ENCODE data around the gene TULP4. TPM values are rescaled to one million over a fixed set of nuclear protein-coding genes. Genes with fewer than 3 reads are reported as not detected.

The TULP4 gene
- total and polyA plus RNA-seq, 7 experiments from 2014 or later = 33.3 to 79.0 (median 51.8) TPM

GRCh38 chr6:158413028-158413427 lies 100.8 kb downstream of the TULP4 start:
- Mint-ChIP-seq H3K4me3 (no peak overlapping the region), H3K4me1 (peaks cover 0 to 13% (median 10%) of the 10 kb centered on the region in 7 donors), H3K36me3 (peaks cover 3 to 48% (median 35%) of the 10 kb centered on the region in 5 donors), H3K9me3 (peaks cover 0 to 13% (median 0%) of the 10 kb centered on the region in 11 donors), H3K27ac (no peak overlapping the region), H3K27me3 (no peaks in the 10 kb centered on the region)
- no peaks in the 10 kb centered on the region for H3K27me3 ChIP-seq (ENCODE audit: control insufficient read depth in 2 of 2, insufficient read depth in 2 of 2, low read length in 2 of 2)
- no peaks in the 10 kb centered on the region for H3K4me1 ChIP-seq (ENCODE audit: control insufficient read depth in 2 of 2, insufficient read depth in 2 of 2, low read length in 2 of 2)
- no peak overlapping the region for H3K27ac ChIP-seq (ENCODE audit: low read depth, low read length)
- ChIA-PET CTCF (no interaction called here), POLR2A (no interaction called here)
- H3K36me3 ChIP-seq (ENCODE audit: control insufficient read depth in 2 of 3, insufficient read depth in 3 of 3, low read length in 3 of 3) = peaks cover 0 to 13% (median 0%) of the 10 kb centered on the region in 3 experiments
- intact Hi-C loops (cut with micrococcal nuclease) = no loop called here
- ATAC-seq (no peak), DNase-seq (no peak)
- no peaks in the 10 kb centered on the region for H3K9me3 ChIP-seq (ENCODE audit: control insufficient read depth in 2 of 3, low read length in 3 of 3)
- H3K4me3 ChIP-seq (ENCODE audit: low read length) = no peak overlapping the region

- ATAC-seq (no peak), DNase-seq (no peak)
- Mint-ChIP-seq H3K36me3 (peaks cover 5 to 52% (median 39%) of the 10 kb centered on the region in 5 donors), H3K27ac (no peak overlapping the region), H3K27me3 (no peaks in the 10 kb centered on the region), H3K9me3 (peaks cover 0 to 13% (median 0%) of the 10 kb centered on the region in 11 donors), H3K4me1 (peaks cover 0 to 10% (median 5%) of the 10 kb centered on the region in 7 donors), H3K4me3 (no peak overlapping the region)
- intact Hi-C loops (cut with micrococcal nuclease) = no loop called here
- H3K27me3 ChIP-seq (ENCODE audit: control insufficient read depth in 2 of 2, insufficient read depth in 2 of 2, low read length in 2 of 2) = no peaks in the 10 kb centered on the region
- peaks cover 0 to 13% (median 0%) of the 10 kb centered on the region in 3 experiments for H3K36me3 ChIP-seq (ENCODE audit: control insufficient read depth in 2 of 3, insufficient read depth in 3 of 3, low read length in 3 of 3)
- ChIA-PET POLR2A (no interaction called here), CTCF (interaction anchor here (0.6 kb wide), 1 partner anchor 143 kb away, joined by 4 read pairs; no protein-coding TSS in a partner anchor)
- no peak overlapping the region for H3K4me3 ChIP-seq (ENCODE audit: low read length)
- no peaks in the 10 kb centered on the region for H3K9me3 ChIP-seq (ENCODE audit: control insufficient read depth in 2 of 3, low read length in 3 of 3)
- H3K27ac ChIP-seq (ENCODE audit: low read depth, low read length) = no peak overlapping the region
- H3K4me1 ChIP-seq (ENCODE audit: control insufficient read depth in 2 of 2, insufficient read depth in 2 of 2, low read length in 2 of 2) = no peaks in the 10 kb centered on the region
Observed at GRCh38 chr6:158413814-158414565, 101.7 kb downstream of the TULP4 start.

GRCh38 chr6:158414851-158415262 lies 102.6 kb downstream of the TULP4 start:
- Histone ChIP-seq H3K27ac (ENCODE audit: low read depth, low read length) (no peak overlapping the region), H3K4me1 (ENCODE audit: control insufficient read depth in 2 of 2, insufficient read depth in 2 of 2, low read length in 2 of 2) (no peaks in the 10 kb centered on the region), H3K36me3 (ENCODE audit: control insufficient read depth in 2 of 3, insufficient read depth in 3 of 3, low read length in 3 of 3) (peaks cover 0 to 13% (median 0%) of the 10 kb centered on the region in 3 experiments), H3K4me3 (ENCODE audit: low read length) (no peak overlapping the region), H3K9me3 (ENCODE audit: control insufficient read depth in 2 of 3, low read length in 3 of 3) (no peaks in the 10 kb centered on the region), H3K27me3 (ENCODE audit: control insufficient read depth in 2 of 2, insufficient read depth in 2 of 2, low read length in 2 of 2) (no peaks in the 10 kb centered on the region)
- H3K4me3 Mint-ChIP-seq = no peak overlapping the region
- DNase-seq (no peak), ATAC-seq (no peak)
- peaks cover 0 to 4% (median 0%) of the 10 kb centered on the region in 7 donors for H3K4me1 Mint-ChIP-seq
- no peak overlapping the region for H3K27ac Mint-ChIP-seq
- ChIA-PET POLR2A (no interaction called here), CTCF (no interaction called here)
- H3K9me3 Mint-ChIP-seq = peaks cover 0 to 13% (median 2%) of the 10 kb centered on the region in 11 donors
- intact Hi-C loops (cut with micrococcal nuclease) = no loop called here
- peaks cover 5 to 59% (median 48%) of the 10 kb centered on the region in 5 donors for H3K36me3 Mint-ChIP-seq
- H3K27me3 Mint-ChIP-seq = no peaks in the 10 kb centered on the region

- peaks cover 0 to 4% (median 0%) of the 10 kb centered on the region in 7 donors for H3K4me1 Mint-ChIP-seq
- intact Hi-C loops (cut with micrococcal nuclease) = no loop called here
- Histone ChIP-seq H3K4me3 (ENCODE audit: low read length) (no peak overlapping the region), H3K27me3 (ENCODE audit: control insufficient read depth in 2 of 2, insufficient read depth in 2 of 2, low read length in 2 of 2) (no peaks in the 10 kb centered on the region), H3K9me3 (ENCODE audit: control insufficient read depth in 2 of 3, low read length in 3 of 3) (no peaks in the 10 kb centered on the region), H3K27ac (ENCODE audit: low read depth, low read length) (no peak overlapping the region), H3K4me1 (ENCODE audit: control insufficient read depth in 2 of 2, insufficient read depth in 2 of 2, low read length in 2 of 2) (no peaks in the 10 kb centered on the region), H3K36me3 (ENCODE audit: control insufficient read depth in 2 of 3, insufficient read depth in 3 of 3, low read length in 3 of 3) (peaks cover 0 to 13% (median 0%) of the 10 kb centered on the region in 3 experiments)
- peaks cover 0 to 13% (median 2%) of the 10 kb centered on the region in 11 donors for H3K9me3 Mint-ChIP-seq
- no peak overlapping the region for H3K27ac Mint-ChIP-seq
- ATAC-seq (no peak), DNase-seq (no peak)
- POLR2A ChIA-PET = no interaction called here
- no peaks in the 10 kb centered on the region for H3K27me3 Mint-ChIP-seq
- CTCF ChIA-PET = interaction anchor here (0.7 kb wide), 1 partner anchor 24 kb away, joined by 3 read pairs; no protein-coding TSS in a partner anchor
- H3K36me3 Mint-ChIP-seq = peaks cover 5 to 59% (median 51%) of the 10 kb centered on the region in 5 donors
- H3K4me3 Mint-ChIP-seq = no peak overlapping the region
Observed at GRCh38 chr6:158415666-158416065, 103.4 kb downstream of the TULP4 start.

- intact Hi-C loops (cut with micrococcal nuclease) = no loop called here
- ChIA-PET CTCF (no interaction called here), POLR2A (no interaction called here)
- Histone ChIP-seq H3K27me3 (ENCODE audit: control insufficient read depth in 2 of 2, insufficient read depth in 2 of 2, low read length in 2 of 2) (no peaks in the 10 kb centered on the region), H3K36me3 (ENCODE audit: control insufficient read depth in 2 of 3, insufficient read depth in 3 of 3, low read length in 3 of 3) (peaks cover 0 to 13% (median 0%) of the 10 kb centered on the region in 3 experiments), H3K4me1 (ENCODE audit: control insufficient read depth in 2 of 2, insufficient read depth in 2 of 2, low read length in 2 of 2) (no peaks in the 10 kb centered on the region), H3K4me3 (ENCODE audit: low read length) (no peak overlapping the region), H3K9me3 (ENCODE audit: control insufficient read depth in 2 of 3, low read length in 3 of 3) (no peaks in the 10 kb centered on the region), H3K27ac (ENCODE audit: low read depth, low read length) (no peak overlapping the region)
- H3K36me3 Mint-ChIP-seq = peaks cover 5 to 67% (median 61%) of the 10 kb centered on the region in 5 donors
- H3K27me3 Mint-ChIP-seq = no peaks in the 10 kb centered on the region
- peak overlapping the region in 1 of 9 donors; percentile 88 for H3K27ac Mint-ChIP-seq
- H3K4me1 Mint-ChIP-seq = peaks cover 0 to 4% (median 0%) of the 10 kb centered on the region in 7 donors
- no peak overlapping the region for H3K4me3 Mint-ChIP-seq
- H3K9me3 Mint-ChIP-seq = peaks cover 0 to 13% (median 2%) of the 10 kb centered on the region in 11 donors
- DNase-seq (no peak), ATAC-seq (no peak)
Observed at GRCh38 chr6:158416883-158417759, 104.9 kb downstream of the TULP4 start.

- POLR2A ChIA-PET = no interaction called here
- ATAC-seq (no peak), DNase-seq (no peak)
- Mint-ChIP-seq H3K36me3 (peaks cover 5 to 68% (median 65%) of the 10 kb centered on the region in 5 donors), H3K9me3 (peaks cover 0 to 15% (median 3%) of the 10 kb centered on the region in 11 donors), H3K27ac (no peak overlapping the region), H3K4me3 (no peak overlapping the region), H3K4me1 (peaks cover 0 to 4% (median 0%) of the 10 kb centered on the region in 7 donors), H3K27me3 (no peaks in the 10 kb centered on the region)
- H3K27ac ChIP-seq (ENCODE audit: low read depth, low read length) = no peak overlapping the region
- no peaks in the 10 kb centered on the region for H3K9me3 ChIP-seq (ENCODE audit: control insufficient read depth in 2 of 3, low read length in 3 of 3)
- intact Hi-C loops (cut with micrococcal nuclease) = no loop called here
- no peak overlapping the region for H3K4me3 ChIP-seq (ENCODE audit: low read length)
- H3K4me1 ChIP-seq (ENCODE audit: control insufficient read depth in 2 of 2, insufficient read depth in 2 of 2, low read length in 2 of 2) = no peaks in the 10 kb centered on the region
- H3K27me3 ChIP-seq (ENCODE audit: control insufficient read depth in 2 of 2, insufficient read depth in 2 of 2, low read length in 2 of 2) = no peaks in the 10 kb centered on the region
- CTCF ChIA-PET = no interaction called here
- H3K36me3 ChIP-seq (ENCODE audit: control insufficient read depth in 2 of 3, insufficient read depth in 3 of 3, low read length in 3 of 3) = peaks cover 0 to 13% (median 0%) of the 10 kb centered on the region in 3 experiments
Observed at GRCh38 chr6:158417760-158418098, 105.5 kb downstream of the TULP4 start.

All from naive thymus-derived CD4-positive, alpha-beta T cell (primary cell).